ENCODE data around the gene GATAD2A. TPM values are rescaled to one million over a fixed set of nuclear protein-coding genes. Genes with fewer than 3 reads are reported as not detected.

The GATAD2A gene
- total and polyA plus RNA-seq, 2 of the 8 experiments (the other 6 are each of a cell fraction or from before 2014, with no cell fraction given) = 38.4 to 205 TPM

DNA sequence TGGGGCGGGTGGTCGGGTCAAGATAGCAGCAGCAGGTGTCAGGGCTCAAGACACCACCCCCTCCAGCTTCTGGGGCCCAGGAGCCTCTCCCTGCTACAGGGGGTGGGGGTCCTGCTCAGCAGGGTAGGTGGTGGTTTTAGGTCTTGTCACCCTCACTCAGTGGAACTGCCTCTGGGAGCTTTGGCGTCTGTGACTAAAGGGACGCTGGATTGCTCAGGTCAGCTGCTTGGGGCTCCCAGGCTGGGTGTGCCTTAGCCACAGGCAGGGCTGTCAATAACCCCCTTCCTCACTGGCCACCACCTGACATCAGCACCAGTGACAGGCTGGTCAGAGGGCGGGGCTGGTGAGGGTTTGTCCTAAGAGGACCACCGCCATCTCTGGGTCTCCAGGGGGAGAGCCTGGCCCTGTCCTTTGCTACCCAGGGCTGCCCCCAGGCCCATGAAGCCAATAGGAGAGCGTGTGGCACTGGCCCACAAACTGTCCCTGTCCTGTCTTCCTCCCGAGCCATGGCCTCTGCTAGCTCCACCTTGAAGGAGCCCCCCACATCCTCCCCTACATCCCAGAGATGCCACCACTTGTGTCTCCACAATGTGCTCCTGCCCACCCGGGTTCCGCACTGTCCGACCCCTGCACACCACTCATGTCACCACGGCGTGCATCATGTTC is 48.4 kb upstream of the GATAD2A start (continued):
- no peak for TF ChIP-seq NRF1 (IDR thresholded peaks at IDR 0.05; ENCODE audit: low read depth, low read length)
- no peak for TF ChIP-seq TCF12 (IDR thresholded peaks at IDR 0.05; ENCODE audit: low read depth, low read length)
- TF ChIP-seq BACH1 (IDR thresholded peaks at IDR 0.05; ENCODE audit: low read length) = no peak

Data from H1 (cell line).